GM23338 (cell line): ENCODE data around the gene MBOAT7. TPM values are rescaled to one million over a fixed set of nuclear protein-coding genes. Genes with fewer than 3 reads are reported as not detected.

ENCODE experiments used
- CREB1 ChIP-seq: fragments of 250-450 bp; sonication (Bioruptor Pico); IDR thresholded peaks from 2 replicates; pipeline ENCODE4 v1.5.0; 2020; ENCODE audit warnings: low read depth, mild to moderate bottlenecking, moderate library complexity
- ETS1 ChIP-seq: IDR thresholded peaks from 2 replicates; pipeline ENCODE4 v1.6.1; 2016; ENCODE audit warnings: antibody characterized with exemption
- EZH2phosphoT487 ChIP-seq: fragments of 200-600 bp; sonication (generic); IDR thresholded peaks from one replicate; pipeline ENCODE4 v1.8.1; 2018; ENCODE audit warnings: antibody characterized with exemption; ENCODE audit not compliant: unreplicated experiment
- NANOG ChIP-seq: IDR thresholded peaks from 2 replicates; pipeline ENCODE4 v1.6.1; 2016; ENCODE audit warnings: antibody characterized with exemption, borderline replicate concordance
- POLR2AphosphoS5 ChIP-seq: IDR thresholded peaks from 2 replicates; pipeline ENCODE4 v1.6.1; 2016; ENCODE audit warnings: antibody characterized with exemption, low read depth
- ZNF462 ChIP-seq: fragments of 250-450 bp; sonication (Bioruptor Pico); IDR thresholded peaks from 2 replicates; pipeline ENCODE4 v1.5.0; 2020; ENCODE audit warnings: mild to moderate bottlenecking, moderate library complexity
- polyA plus RNA-seq: library from polyadenylated mRNA; unstranded; fragments of >200 nt; fragmentation: Nextera tagmentation; extraction: Ambion mirVana; gene quantifications from 2 replicates; pipeline ENCODE4 v1.2.1, GENCODE V29; 2016
- total RNA-seq: library from RNA; depleted of rRNA; stranded (reverse); fragments of >200 nt; shearing (Covaris generic); gene quantifications from 2 replicates; pipeline ENCODE4 v1.2.3, GENCODE V29; 2014

Gene MBOAT7
- total and polyA plus RNA-seq, 2 experiments from 2014 or later: 77.8 to 184 TPM

GRCh38 chr19:54138489-54139256 lies 50.7 kb downstream of the MBOAT7 start (continued):
- no peak for TF ChIP-seq POLR2AphosphoS5
- TF ChIP-seq EZH2phosphoT487: no peak
- TF ChIP-seq ZNF462 (CRISPR knock-in tag): no peak
- no peak for TF ChIP-seq CREB1 (CRISPR knock-in tag)
- no peak for TF ChIP-seq NANOG
- TF ChIP-seq ETS1: no peak
